Inflammatory macrophage (primary cell): ENCODE data around the gene ABCA12.

ENCODE experiments used
- DNase-seq, 2 donors: peaks; one replicate each; pipeline ENCODE4 v3.0.0-alpha.2; 2020 to 2022

ABCA12 gene

DNA sequence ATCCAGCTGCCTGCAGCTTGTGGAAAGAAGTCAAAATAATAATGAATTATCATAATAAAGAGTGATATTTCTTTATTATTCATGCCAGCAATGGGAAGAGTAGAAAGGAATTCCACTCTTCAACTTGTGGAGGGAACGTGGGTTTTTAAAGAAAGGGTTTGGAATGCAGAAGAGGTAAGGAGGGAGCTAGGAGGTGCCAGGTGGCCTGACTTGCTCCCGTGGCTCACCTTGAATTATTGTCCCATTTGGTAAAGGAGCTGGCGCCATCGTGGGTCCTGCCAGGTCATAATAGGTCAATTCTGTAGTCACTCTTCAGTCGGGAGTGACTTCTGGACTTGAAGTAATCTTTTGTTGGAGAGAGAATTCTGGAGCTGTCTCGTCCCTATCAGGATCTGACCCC, 233.8 kb downstream of the ABCA12 start:
- DNase-seq: no peak

GRCh38 chr2:214904176-214904575, 234.2 kb downstream of the ABCA12 start:
- no peak for DNase-seq

GRCh38 chr2:214902286-214902685, 236.1 kb downstream of the ABCA12 start:
- DNase-seq: no peak

DNA sequence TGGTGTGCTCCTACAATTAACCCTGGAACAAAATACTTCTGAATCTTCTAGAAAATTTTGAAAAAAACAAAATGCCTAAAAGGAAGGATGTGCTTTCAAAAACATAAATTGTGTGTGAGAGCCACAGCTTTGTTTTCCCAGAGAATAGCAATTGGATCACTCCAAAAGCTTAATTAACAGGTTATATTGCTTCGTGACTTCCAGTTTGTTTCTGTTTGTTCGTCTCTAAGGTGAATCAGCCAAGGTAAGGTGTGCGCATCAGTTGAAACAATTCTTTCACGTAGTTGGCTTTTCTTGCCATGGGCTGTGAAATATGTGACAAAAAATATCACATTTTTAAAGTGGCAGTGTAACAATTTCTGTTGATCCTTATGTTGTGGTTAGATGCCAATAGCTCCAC, 238.7 kb downstream of the ABCA12 start:
- no peak for DNase-seq

DNA sequence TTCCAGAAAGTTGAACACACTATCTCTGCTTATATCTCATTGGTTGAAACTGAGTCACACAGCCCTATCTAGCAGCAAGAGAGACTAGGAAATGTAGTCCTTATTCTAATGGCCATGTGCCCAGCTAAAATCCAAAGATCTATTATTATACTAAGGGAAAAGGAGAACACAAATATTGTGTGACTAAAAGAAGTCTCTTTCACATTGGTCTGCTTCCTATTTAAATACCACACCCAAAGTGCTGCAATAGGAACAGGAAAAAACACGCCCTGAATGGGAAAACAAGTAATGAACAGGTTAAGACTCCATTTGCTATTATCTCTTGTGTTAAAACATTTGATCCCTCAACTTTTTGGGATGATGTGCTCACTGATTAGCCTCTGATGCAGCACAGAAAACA, 242.2 kb downstream of the ABCA12 start:
- DNase-seq: no peak

- DNase-seq: no peak
Observed at GRCh38 chr2:214895469-214895868, 243.0 kb downstream of the ABCA12 start.

DNA sequence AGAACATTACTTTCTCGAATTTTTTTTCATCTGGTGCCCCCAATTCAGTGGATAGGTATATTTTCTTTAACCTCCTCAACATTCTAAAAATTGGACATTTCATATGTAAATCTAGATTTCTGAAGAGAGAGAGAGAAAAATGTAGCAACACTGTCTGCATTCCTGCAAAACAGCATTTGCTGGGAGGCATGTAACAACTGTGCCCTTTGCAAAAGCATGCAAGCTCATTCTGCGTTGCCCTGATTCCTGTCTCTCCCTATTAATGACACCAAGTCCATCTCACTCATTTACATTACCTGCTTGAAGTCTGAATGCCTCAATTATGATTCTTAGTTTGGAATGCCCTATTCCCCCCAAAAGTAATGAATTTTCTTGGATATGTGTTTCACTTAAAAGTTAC, 249.1 kb downstream of the ABCA12 start:
- DNase-seq: no peak

- no peak for DNase-seq
Observed at GRCh38 chr2:214881647-214882202, 256.7 kb downstream of the ABCA12 start.
